ENCODE results near the gene RNFT2.

GRCh38 chr12:116884871-116885270 lies 146.8 kb downstream of the RNFT2 start:
- TF ChIP-seq, protein P1, sequence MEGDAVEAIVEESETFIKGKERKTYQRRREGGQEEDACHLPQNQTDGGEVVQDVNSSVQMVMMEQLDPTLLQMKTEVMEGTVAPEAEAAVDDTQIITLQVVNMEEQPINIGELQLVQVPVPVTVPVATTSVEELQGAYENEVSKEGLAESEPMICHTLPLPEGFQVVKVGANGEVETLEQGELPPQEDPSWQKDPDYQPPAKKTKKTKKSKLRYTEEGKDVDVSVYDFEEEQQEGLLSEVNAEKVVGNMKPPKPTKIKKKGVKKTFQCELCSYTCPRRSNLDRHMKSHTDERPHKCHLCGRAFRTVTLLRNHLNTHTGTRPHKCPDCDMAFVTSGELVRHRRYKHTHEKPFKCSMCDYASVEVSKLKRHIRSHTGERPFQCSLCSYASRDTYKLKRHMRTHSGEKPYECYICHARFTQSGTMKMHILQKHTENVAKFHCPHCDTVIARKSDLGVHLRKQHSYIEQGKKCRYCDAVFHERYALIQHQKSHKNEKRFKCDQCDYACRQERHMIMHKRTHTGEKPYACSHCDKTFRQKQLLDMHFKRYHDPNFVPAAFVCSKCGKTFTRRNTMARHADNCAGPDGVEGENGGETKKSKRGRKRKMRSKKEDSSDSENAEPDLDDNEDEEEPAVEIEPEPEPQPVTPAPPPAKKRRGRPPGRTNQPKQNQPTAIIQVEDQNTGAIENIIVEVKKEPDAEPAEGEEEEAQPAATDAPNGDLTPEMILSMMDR (IDR thresholded peaks at IDR 0.05; ENCODE audit: low read depth, low read length), result no peak
- TF ChIP-seq POLR2A (IDR thresholded peaks at IDR 0.05; ENCODE audit: extremely low read depth, insufficient read length), result no peak
- TF ChIP-seq, protein P2, sequence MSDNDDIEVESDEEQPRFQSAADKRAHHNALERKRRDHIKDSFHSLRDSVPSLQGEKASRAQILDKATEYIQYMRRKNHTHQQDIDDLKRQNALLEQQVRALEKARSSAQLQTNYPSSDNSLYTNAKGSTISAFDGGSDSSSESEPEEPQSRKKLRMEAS (IDR thresholded peaks at IDR 0.05; ENCODE audit: low read depth, low read length), result no peak
- no peak for TF ChIP-seq MYC (IDR thresholded peaks at IDR 0.05; ENCODE audit: low read depth, low read length)
